Measurements from ENCODE around the gene LILRA5. TPM values are rescaled to one million over a fixed set of nuclear protein-coding genes. Genes with fewer than 3 reads are reported as not detected.
"Not testable (repeated sequence)": the region's sequence is repeated elsewhere in the genome, so short reads cannot be mapped to it uniquely, and the experiment has no call there.

Gene LILRA5
- total RNA-seq, 1 experiment from 2014 or later, result not detected

GRCh38 chr19:54287456-54287855 is 25.5 kb downstream of the LILRA5 start:
- Histone ChIP-seq H3K27me3 (ENCODE audit: insufficient read depth, low read length) (peaks cover 15% of the 10 kb centered on the region), H3K4me3 (replicated peaks in 1 of 2; ENCODE audit: low read depth in 1 of 2, low read length in 2 of 2) (no peak overlapping the region), H3K79me2 (ENCODE audit: insufficient read depth, low read length) (no peaks in the 10 kb centered on the region), H3K36me3 (ENCODE audit: control insufficient read depth in 1 of 2, insufficient read depth in 2 of 2, low read length in 2 of 2) (no peaks in the 10 kb centered on the region), H3K27ac (ENCODE audit: low read depth, low read length) (no peak overlapping the region), H3K4me1 (ENCODE audit: control insufficient read depth in 1 of 2, insufficient read depth in 2 of 2, low read length in 2 of 2) (peaks cover 0 to 7% of the 10 kb centered on the region in 2 experiments; a peak in 1 of 4 replicates), H3K9me3 (ENCODE audit: control insufficient read depth in 1 of 2, insufficient read depth in 1 of 2, low read depth in 1 of 2, low read length in 2 of 2) (no peaks in the 10 kb centered on the region), H4K20me1 (ENCODE audit: insufficient read depth) (no peaks in the 10 kb centered on the region), H3K9me2 (ENCODE audit: insufficient read depth) (no peaks in the 10 kb centered on the region), H3K4me2 (ENCODE audit: low read length) (no peak overlapping the region), H3K9ac (ENCODE audit: low read length) (no peak overlapping the region), H2AFZ (ENCODE audit: low read depth, low read length, poor library complexity, severe bottlenecking) (no peak overlapping the region)
- CTCF ChIA-PET, result interaction anchor here (0.6 kb wide), 1 partner anchor 22 kb away, joined by 4 read pairs; no protein-coding TSS in a partner anchor
- no TSS peak for BruUV-seq (replicated peaks)
- DNase-seq (ENCODE audit: low read depth, low spot score), result no peak
- POLR2A ChIA-PET, result no interaction called here
- ATAC-seq, result no peak
- intact Hi-C loops (cut with micrococcal nuclease), result no loop called here
- TF ChIP-seq POLR2AphosphoS5 (IDR thresholded peaks at IDR 0.05; ENCODE audit: low read depth, low read length), result no peak
- TF ChIP-seq EZH2 (IDR thresholded peaks at IDR 0.05), result no peak
- no peak for TF ChIP-seq RAD21 (IDR thresholded peaks at IDR 0.05; ENCODE audit: low read depth)
- RAD21 ChIA-PET (ENCODE audit: low non-redundant PET in 1 of 2, low total read pairs in 2 of 2, uncharacterized antibody in 2 of 2, unreplicated experiment in 2 of 2), result no interaction called here

- POLR2A ChIA-PET; H3K36me3 ChIP-seq (ENCODE audit: control insufficient read depth in 1 of 2, insufficient read depth in 2 of 2, low read length in 2 of 2); H3K27ac ChIP-seq (ENCODE audit: low read depth, low read length); BruUV-seq (replicated peaks); H2AFZ ChIP-seq (ENCODE audit: low read depth, low read length, poor library complexity, severe bottlenecking); H3K4me3 ChIP-seq (replicated peaks in 1 of 2; ENCODE audit: low read depth in 1 of 2, low read length in 2 of 2); ATAC-seq; intact Hi-C loops (cut with micrococcal nuclease); H3K4me2 ChIP-seq (ENCODE audit: low read length); H3K79me2 ChIP-seq (ENCODE audit: insufficient read depth, low read length); DNase-seq (ENCODE audit: low read depth, low spot score); H3K4me1 ChIP-seq (ENCODE audit: control insufficient read depth in 1 of 2, insufficient read depth in 2 of 2, low read length in 2 of 2); H4K20me1 ChIP-seq (ENCODE audit: insufficient read depth); RAD21 ChIA-PET (ENCODE audit: low non-redundant PET in 1 of 2, low total read pairs in 2 of 2, uncharacterized antibody in 2 of 2, unreplicated experiment in 2 of 2); CTCF ChIA-PET; H3K9ac ChIP-seq (ENCODE audit: low read length); H3K9me3 ChIP-seq (ENCODE audit: control insufficient read depth in 1 of 2, insufficient read depth in 1 of 2, low read depth in 1 of 2, low read length in 2 of 2); H3K9me2 ChIP-seq (ENCODE audit: insufficient read depth): not testable (repeated sequence)
- H3K27me3 ChIP-seq (ENCODE audit: insufficient read depth, low read length), result peaks cover 18% of the 10 kb centered on the region
Observed at GRCh38 chr19:54286283-54286682, 26.7 kb downstream of the LILRA5 start.

- H3K9ac ChIP-seq (ENCODE audit: low read length); H3K9me2 ChIP-seq (ENCODE audit: insufficient read depth); H3K79me2 ChIP-seq (ENCODE audit: insufficient read depth, low read length); H3K27ac ChIP-seq (ENCODE audit: low read depth, low read length); H4K20me1 ChIP-seq (ENCODE audit: insufficient read depth); H3K4me2 ChIP-seq (ENCODE audit: low read length); H3K4me3 ChIP-seq (replicated peaks in 1 of 2; ENCODE audit: low read depth in 1 of 2, low read length in 2 of 2); RAD21 ChIA-PET (ENCODE audit: low non-redundant PET in 1 of 2, low total read pairs in 2 of 2, uncharacterized antibody in 2 of 2, unreplicated experiment in 2 of 2); H3K4me1 ChIP-seq (ENCODE audit: control insufficient read depth in 1 of 2, insufficient read depth in 2 of 2, low read length in 2 of 2); BruUV-seq (replicated peaks); H2AFZ ChIP-seq (ENCODE audit: low read depth, low read length, poor library complexity, severe bottlenecking); CTCF ChIA-PET; POLR2A ChIA-PET; ATAC-seq; intact Hi-C loops (cut with micrococcal nuclease); DNase-seq (ENCODE audit: low read depth, low spot score); H3K9me3 ChIP-seq (ENCODE audit: control insufficient read depth in 1 of 2, insufficient read depth in 1 of 2, low read depth in 1 of 2, low read length in 2 of 2); H3K36me3 ChIP-seq (ENCODE audit: control insufficient read depth in 1 of 2, insufficient read depth in 2 of 2, low read length in 2 of 2): not testable (repeated sequence)
- peaks cover 21% of the 10 kb centered on the region; the same call in 1 of the 2 replicates for H3K27me3 ChIP-seq (ENCODE audit: insufficient read depth, low read length)
Observed at GRCh38 chr19:54285427-54286056, 27.4 kb downstream of the LILRA5 start.
